GM11168 (cell line): Measurements from ENCODE around the gene FAM120C.

ENCODE experiments used
- in situ Hi-C: fragments of 300-500 bp; cut with MboI; formaldehyde crosslinking; loops from one replicate; pipeline ENCODE4 v1.12.0; 2022; ENCODE audit warnings: low sequenced_read_pairs; ENCODE audit not compliant: unreplicated experiment

The FAM120C gene

GRCh38 chrX:54043541-54044125, 139.4 kb downstream of the FAM120C start:
- in situ Hi-C loops: no loop called here

- in situ Hi-C loops: no loop called here
Observed at GRCh38 chrX:54043056-54043455, 140.0 kb downstream of the FAM120C start.

GRCh38 chrX:54042609-54043021, 140.4 kb downstream of the FAM120C start:
- in situ Hi-C loops: no loop called here

- in situ Hi-C loops: no loop called here
Observed at GRCh38 chrX:54030329-54030728, 152.7 kb downstream of the FAM120C start.

DNA sequence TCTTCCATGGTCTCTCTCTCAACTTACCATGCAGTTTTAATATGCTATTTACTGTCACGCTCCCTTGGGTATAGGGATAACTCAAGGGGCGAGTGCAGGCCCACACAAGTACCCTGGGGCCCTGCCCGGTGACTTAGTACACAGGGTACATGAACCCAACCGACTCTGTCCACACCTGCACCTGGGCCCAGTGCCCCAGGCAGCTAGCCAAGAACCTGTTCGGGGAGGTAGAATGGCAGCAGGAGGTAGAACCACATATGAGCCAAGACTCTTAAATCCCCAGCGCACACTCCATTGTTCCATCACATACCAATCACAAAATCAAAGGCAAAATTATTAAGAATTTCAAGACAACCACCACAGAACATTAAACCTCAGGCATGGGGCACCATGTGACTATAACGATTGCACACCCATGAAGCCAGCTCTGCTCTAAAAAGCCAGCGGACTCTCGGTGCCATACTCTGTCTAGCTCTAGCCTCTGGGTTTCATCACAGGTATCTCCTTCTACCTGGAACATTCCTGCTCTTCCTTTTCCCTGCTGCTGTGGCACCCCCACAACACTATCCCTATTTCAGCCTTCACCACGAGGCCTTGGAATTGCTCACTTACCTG, 153.4 kb downstream of the FAM120C start:
- in situ Hi-C loops: no loop called here

GRCh38 chrX:54024350-54024749, 158.7 kb downstream of the FAM120C start:
- in situ Hi-C loops: no loop called here
